NCI-H446 (cell line): ENCODE results near the gene APH1B.
A peak's percentile ranks its signal among the peaks of the same experiment; 100 is the strongest.
"Not testable (repeated sequence)": the region's sequence is repeated elsewhere in the genome, so short reads cannot be mapped to it uniquely, and the experiment has no call there.

ENCODE experiments used
- DNase-seq, 2 experiments: peaks; one replicate each; lab custom pipeline; 2025; lab: John Stamatoyannopoulos, UW

The APH1B gene

DNA sequence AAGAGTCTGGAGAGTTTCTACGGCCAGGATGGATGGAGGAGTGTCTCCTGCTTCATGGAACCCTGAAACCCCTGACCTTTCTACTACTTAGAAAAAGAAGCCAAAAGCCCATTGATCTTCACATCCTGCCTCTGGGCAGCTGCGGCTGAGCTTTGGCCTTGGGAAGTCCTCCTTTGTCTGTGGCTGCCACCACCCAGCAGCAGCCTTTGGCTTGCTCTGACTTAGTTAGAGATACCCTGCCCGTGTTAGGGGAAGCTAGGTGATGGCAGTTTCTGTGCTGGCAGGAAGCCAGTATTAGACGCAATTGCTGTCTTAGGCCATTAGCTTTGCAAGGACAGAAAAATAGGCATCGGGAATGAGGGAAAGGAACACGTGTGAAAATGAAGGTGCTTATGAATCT lies 18.8 kb downstream of the APH1B start:
- no peak for DNase-seq

DNA sequence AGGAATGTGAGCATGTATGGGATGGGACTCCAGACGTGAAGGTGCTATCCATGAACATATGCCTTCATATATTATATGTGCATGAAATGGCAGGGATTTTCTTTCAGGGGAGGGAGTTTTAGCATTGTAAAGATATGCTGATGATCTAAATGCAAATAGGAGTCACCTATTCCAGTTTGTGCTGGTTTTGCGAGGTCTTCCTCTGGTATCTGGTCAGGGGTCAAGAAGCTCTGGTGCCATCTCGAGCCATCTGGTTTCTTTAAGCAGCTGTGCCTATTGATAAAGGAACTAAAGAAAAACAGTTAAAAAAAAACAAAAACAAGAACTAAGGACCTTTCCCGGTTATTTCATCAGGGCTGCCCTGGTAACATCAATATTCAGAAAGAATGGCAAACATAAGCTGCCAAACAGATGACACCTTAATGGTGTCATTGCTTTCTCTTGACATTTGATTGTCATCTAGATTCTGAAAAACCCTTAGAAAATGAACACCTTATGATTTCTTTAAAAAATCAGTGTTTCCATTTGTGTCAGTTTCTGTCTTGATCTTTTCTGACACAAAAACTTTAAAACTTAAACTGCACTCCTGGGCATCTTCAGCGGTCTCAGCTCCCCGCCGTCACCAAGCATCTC lies 22.7 kb downstream of the APH1B start:
- no peak for DNase-seq

DNA sequence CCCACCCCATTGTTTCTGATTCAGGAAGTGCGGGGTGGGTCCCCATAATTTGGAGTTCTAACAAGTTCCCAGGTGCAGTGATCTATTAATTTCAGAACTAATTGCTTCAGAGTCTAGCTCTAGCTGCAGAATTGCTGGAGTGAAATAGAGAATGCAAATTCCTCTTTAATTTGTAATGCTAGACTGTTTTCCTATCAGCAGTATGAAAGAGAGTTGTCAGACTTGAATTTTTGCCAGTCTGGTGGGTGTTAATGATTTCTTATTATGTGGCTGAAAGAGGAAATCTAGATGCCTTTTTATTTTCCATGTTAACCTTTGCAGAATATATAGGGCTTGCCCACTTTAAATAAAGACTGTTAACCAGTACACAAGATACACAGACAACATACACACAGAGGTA lies 23.7 kb downstream of the APH1B start:
- no peak for DNase-seq

DNA sequence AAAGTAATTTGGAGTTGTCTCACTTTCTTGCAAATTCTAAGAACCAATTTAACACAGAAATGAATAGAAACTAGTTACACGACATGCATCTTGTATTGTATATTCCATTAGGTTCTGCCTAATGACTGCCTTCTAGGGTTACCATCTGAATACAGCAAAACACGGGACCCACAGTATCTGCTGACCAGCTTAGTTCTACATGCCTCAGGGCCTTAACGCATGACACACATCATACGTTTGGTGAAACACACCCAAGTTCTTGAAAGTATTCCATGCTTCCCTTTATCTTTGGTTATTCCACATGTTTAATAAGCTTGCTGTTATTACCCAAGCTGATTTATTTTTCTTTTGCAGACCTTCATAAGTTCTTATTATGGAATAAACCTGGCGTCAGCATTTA lies 27.9 kb downstream of the APH1B start:
- DNase-seq, result no peak

DNA sequence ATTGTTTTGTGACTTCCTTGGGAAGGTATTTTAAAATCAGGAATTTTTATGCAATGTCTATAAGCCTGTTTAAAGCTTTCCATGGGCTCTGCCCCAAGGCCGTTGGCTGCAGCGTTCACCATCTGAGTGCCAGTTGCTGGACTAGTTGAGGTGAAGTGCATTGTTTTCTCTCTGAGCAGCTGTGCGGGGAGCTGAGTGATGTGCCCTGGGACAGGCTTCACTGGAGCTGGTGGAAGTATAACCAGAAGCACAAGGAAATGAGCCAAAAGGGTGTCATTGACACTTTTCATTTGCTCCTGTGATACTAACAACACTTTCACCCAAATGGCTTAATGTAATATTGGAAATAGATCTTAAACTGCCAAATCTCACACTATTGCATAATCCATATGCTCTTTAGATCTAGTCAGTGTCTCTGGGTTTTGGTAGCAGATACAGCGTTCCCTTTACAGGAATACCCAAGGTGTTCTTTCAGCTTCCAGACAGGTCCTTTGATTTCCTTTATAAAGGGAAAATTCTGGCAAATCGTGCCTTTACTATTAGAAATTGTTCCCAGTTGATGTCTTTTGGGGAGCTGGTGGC lies 29.2 kb downstream of the APH1B start:
- DNase-seq, result peak in 1 of 2 experiments; percentile 24

DNA sequence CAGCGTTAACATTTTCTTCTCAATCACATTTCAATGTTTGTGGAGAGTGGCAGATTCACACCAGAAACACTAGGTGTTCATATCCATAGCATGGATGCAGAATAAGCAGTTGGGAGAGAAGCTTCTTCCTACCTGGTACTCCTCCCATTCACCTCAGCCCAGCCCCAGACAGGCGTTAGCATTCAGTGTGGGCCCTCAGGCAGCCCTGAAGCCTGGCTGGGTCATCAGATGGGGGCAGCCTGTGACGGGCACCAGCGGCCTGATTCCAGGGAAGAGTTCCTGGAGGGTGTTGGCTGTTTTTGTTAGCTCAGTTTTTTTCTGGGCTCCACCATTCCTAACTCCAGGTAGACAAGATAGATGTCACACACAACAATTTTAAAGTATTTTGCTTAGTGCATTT lies 31.1 kb downstream of the APH1B start:
- DNase-seq, result no peak

DNA sequence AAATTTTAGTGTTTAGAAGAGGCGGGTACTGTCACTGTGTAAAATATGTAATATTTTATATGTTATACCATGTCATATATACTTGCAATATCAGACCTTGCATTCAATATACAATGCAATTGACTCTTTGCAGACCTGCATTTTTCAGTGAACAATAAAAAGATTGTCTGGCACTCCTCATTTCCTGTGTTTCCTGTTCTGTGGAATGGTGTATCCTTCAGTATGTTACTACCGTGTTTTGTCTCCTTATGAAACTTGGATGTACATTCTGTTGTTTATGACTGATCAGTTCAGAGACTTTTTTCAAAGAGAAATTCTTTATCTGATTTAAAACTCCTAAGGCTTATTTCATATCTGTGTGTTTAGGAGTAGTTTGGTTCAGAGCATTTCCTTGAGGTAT lies 31.5 kb downstream of the APH1B start:
- no peak for DNase-seq

DNA sequence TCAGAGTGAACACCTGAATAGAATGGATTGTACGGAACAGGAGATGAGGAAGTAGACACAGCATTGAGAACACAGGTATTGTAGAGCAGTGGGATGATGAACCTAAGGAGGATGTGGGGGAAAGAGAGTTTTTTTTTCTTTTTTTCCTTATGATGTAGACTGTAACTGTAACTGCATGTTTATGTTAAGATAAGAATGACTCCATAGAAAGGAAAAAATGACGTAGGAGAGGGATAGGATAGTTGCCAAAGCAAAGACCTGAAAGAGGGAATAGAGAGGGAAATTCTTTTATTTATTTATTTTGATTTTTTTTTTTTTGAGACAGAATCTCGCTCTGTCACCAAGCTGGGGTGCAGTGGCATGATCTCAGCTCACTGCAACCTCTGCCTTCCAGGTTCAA lies 33.2 kb downstream of the APH1B start:
- DNase-seq, result no peak

DNA sequence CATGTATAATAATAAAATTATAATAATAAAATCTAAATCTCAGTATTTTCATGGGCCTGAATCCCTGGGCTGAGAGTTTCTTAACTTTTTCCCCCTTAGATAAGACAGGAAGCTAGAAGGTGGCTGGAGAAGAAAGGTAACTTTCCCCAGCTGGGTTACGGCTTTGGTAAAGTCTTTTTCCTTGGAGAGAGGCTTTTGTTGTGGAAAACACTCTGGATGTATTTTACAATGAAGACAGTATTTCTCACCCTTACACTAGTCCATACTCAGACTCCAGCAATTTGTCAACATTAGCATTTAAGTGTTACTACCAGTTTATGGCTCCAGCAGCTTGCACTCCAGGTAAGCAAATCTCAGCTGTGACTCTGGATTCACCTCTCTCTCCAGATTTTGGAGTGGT lies 34.9 kb downstream of the APH1B start:
- DNase-seq, result no peak

DNA sequence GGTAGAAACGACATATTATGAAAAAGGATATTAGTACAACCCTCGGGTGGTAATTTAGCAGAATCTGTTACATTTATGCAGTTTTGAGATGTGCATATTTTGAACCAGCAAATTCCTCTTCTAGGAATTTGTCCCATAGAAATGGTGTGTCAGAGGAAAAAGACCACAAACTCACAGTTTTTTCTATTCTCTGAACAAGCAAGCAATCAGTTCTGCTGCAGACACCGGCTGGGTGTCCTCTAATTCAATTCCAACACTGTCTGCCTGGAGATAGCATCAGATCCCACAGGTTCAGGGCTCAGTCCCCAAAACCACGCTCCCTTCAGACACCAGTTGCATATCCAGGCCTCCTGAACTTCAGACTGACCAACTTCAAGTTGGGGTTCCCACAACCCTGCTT lies 36.4 kb downstream of the APH1B start:
- no peak for DNase-seq

DNA sequence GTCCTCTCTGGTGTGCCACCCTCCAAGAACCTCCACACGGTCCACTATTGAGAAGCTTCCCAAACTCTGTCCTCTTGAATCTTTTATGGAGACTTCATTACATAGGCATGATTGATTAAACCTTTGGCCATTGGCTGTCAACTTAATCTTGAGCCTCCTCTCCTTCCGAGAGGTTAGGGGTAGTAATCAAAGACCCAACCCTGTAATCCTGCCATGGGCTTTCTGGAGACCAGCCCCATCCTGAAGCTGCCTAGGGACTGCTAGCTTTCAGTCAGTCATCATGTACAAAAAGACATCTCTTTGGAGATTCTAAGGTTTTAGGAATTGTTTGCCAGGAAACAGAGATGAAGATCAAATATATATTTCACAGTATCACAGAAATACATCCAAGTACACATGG lies 37.0 kb downstream of the APH1B start:
- no peak for DNase-seq

DNA sequence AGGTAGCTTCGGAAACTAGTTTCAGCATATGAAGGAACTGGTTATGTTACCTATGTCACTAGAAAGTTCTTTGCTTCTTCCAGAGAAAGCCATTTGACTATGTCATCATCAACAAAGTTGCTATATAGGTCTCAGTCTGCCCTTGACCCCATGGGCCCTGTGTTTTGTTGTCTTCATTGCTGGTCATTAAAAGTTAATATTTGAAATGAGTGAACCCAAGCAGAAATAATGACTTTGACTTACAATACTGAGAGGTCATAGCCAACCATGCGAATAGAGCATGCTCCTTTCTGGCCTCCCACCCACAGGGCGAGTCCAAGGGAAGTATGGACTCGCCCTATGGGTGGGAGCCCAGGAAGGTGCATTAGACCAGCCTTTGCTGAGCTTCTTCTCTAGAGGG lies 40.9 kb downstream of the APH1B start:
- no peak for DNase-seq

DNA sequence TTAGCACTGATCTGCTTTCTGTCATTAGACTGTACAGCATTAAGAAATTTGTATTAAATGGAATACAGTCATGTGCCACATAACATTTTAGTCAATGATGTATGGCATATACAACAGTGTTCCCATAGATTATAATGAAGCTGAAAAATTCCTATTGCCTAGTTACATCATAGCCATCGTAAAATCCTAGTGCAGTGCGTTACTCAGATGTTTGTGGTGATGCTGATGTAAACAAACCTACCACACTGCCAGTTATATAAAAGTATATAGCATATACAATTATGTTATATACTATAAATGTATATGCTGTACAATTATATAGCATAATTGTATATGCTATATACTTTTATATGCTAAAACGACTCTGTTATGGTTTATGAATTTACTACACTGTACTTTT lies 41.7 kb downstream of the APH1B start:
- DNase-seq, result no peak

DNA sequence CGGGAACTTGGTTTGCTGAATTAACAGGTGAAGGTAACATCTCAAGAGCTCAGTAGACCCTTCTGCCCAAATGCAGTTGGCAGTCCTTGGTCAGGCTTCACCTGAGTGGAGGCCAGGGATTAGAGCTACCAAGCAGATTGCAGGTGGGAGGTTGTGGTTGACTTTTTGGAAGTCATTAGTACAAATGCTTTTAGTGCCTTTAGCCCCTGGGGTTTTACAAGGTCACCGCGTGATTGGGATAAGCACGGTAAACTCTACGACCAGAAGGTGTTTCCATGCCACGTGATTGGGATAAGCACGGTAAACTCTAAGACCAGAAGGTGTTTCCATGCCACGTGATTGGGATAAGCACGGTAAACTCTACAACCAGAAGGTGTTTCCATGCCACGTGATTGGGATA lies 43.0 kb downstream of the APH1B start:
- DNase-seq, result not testable (repeated sequence)

DNA sequence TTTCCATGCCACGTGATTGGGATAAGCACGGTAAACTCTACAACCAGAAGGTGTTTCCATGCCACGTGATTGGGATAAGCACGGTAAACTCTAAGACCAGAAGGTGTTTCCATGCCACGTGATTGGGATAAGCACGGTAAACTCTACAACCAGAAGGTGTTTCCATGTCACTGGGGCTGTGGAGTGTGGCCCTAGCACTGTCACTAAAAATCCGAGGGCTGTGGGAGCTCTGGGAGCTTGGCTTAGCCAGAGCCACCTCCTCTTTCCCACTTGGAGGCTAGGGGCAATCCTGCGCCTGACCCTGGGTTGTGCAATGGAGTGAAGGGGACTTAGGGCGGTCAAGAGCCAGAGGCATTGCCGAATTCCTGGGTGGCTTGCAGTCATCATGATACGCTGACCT lies 43.6 kb downstream of the APH1B start:
- DNase-seq, result not testable (repeated sequence)

DNA sequence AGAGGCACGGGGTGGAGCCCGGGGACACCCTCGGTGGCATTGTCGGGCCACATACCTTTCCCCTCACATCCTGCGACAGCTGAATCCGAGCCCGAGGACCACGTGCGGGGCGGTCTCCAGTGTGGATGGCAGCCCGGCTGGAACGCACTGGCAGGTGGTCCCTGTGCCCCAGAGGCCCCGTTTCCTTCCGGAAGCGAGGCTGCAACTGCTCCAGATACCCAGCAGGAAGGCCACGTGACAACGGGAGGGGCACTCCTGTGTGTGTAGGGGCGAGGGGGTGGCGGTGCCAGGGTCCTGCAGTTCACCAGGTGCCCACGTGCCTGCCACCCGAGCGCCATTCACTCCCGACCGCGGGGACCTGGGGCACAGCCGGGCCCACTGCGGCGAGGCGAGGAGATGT lies 44.1 kb downstream of the APH1B start:
- DNase-seq, result no peak

DNA sequence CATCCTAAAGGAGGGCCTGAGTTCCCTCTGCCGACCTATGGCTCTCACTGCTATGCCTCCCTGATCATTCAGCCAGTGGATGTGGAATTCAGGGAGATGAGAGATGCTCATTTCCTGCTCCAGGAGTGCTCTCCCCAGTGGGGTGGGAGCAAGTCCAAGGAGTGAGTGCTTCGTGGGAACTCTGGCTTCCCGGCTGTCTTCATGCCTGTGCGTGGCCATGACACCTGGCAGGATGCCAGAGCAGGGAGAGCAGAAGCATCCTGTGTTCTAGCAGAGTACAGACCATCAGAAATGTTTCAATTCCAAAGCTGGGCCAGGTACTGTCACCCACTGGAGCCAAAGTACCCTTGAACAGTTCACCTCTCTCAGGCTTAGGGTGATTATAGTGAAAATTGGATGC lies 45.1 kb downstream of the APH1B start:
- DNase-seq, result no peak

DNA sequence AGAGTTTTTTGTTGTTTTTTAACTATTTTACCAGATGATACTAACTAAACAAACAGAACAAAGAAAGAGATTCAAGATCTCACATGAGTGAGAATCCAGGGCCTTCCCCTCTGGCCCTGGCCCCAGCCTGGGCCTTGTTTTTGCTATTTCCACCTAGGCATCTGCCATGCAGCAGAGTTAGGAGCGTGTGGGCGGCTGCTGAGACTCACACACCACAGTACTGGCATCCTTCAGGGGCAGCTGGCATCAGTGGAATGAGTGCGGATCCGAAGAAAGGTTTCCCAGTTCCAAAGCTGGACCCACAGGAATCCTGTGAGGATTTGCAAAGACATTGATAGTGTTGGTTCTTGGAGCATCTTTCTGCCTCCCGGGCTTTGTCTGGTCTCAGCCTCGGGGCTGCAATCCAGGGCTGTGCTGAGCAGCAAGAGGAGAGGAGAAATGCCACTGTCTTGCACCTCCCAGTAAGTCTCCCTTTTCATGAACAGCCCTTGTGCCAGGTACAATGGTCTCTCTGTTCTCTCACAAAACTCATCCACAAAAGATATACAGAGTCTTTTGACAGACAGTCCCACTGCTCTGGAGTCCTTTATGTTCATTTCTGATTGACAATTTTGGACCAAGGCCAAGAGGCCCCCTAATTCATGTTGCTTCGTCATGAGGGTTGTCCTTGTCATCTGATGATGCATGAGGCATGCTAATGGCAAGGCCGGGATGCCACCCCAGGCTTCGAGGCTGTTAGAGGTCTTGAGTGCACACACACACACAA lies 46.6 kb downstream of the APH1B start:
- peak in 1 of 2 experiments; percentile 2 for DNase-seq

DNA sequence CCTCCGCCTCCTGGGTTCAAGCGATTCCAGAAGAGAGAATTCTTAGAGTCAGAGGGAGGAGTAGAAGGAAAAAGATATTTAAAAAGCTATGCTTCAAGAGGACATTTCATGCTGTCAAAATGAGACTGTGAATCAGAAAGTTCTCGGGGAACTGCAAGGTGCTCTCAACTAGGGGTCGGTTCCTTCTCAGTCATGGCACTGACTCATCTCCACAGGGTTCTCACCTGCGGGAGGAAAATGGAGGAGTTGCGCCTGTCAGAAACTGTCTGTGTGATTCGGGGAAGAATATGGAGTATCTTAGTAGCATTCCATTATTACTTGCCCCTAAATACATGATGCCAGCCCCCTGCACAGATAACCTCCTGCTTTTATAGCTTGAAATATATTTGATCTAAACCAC lies 47.4 kb downstream of the APH1B start:
- no peak for DNase-seq

DNA sequence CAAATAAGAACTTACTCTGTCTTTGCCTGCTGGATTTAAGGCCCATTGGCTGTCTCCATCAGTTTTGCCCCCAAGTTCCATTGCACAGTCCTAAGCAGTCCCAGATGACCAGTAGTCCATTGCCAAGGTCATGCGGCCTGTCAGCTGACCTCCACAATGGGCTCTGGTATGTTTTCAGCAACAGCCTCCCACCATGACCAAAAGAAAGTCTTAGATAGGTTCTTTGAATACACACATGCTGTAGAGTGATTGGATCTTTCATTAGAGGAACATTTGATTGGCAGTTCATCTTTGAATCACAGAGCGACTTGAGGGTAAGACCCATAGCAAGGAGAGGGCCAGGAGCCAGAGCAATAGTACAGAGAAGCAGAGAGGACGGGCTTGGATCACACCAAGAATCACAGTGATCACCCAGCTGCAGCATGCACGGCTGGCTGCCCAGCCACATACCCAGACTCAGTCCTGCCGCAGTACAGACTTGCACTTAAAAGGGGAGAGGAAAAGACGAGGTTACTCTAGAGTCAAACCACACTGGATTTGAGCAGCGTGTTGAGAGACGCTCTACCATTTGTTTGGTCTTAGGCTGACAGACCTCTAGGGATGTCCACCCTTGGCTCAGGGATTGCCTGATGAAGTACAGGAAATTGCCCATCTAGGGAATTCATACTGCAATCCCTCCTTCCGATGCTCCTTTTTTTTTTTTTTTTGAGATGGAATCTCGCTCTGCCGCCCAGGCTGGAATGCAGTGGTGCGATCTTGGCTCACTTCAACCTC lies 50.4 kb downstream of the APH1B start:
- DNase-seq, result no peak

DNA sequence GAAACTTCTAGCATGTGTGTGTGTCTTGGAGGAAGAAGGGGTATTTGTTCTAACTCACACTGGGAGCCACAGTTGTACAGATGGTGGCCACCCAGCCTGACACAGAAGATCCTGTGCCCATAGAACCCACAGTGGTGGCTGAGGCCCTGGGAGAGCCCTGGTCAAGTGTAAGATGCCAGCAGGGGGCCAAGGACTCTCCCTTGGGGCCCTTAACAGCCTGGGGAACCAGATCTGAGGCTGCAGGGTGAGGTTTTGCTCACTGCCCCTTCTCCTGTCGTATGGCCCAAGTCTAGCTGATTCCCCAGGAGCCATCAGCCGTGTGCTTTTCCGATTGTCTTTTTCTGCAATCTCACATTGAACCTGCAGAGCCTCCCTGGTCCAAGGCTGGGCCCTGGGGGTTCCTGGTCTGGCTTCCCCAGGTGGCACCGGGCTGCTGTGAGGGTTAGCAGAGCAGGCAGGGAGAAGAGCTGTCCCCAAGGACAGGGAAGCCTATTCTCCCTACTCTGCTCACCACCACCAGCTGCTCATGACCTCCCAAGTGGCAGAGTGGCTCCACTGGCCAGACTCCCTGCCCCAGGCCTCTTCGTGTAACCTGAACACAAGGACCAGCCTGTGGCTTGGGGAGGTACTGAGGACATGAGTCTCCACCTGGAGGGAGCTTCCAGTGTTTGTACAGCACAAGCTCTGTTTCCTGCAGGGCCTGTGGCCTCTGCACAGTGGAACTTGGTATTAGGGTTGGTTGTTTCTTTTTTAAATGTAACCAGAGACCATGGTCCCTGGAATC lies 52.4 kb downstream of the APH1B start:
- DNase-seq, result no peak

DNA sequence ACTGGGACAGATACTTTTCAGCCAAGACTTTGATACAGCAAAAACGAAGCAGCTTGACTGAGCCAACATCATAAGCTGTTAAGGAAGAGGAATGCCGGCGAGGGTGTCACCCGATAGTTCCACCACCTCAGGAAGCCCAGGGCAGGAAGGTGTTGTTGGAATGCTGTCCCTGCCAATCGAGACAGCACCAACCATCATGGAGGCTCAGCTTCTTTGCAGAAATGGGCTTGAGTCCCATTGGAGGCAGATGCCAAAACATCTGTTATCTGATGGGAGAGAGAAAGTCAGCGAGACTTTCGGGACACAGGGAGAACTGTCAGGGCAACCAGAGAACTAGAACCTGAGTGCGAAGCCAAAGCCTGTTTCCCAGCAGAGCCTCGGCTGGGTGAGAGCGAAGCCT lies 53.5 kb downstream of the APH1B start:
- DNase-seq, result peak in 1 of 2 experiments; percentile 1
